Esophagus squamous epithelium (tissue), 4 donors: ENCODE data around the gene PARP6.

Source experiments
- POLR2A ChIP-seq, 4 donors: fragments of 450-650 bp; IDR thresholded peaks; one replicate each; pipeline ENCODE4 v1.6.1; 2017; ENCODE audit warnings: antibody characterized with exemption in 4 of 4, mild to moderate bottlenecking in 4 of 4, moderate library complexity in 3 of 4
- TF ChIP-seq, protein P1 (sequence below), 6 experiments: fragments of 450-650 bp in 4 of 6; fragments of 200-600 bp in 2 of 6; sonication (generic) in 2 of 6; IDR thresholded peaks; one replicate each; pipeline ENCODE4 v1.5.1; 2016 to 2019; ENCODE audit warnings: antibody characterized with exemption in 6 of 6, mild to moderate bottlenecking in 4 of 6, moderate library complexity in 4 of 6

DNA sequence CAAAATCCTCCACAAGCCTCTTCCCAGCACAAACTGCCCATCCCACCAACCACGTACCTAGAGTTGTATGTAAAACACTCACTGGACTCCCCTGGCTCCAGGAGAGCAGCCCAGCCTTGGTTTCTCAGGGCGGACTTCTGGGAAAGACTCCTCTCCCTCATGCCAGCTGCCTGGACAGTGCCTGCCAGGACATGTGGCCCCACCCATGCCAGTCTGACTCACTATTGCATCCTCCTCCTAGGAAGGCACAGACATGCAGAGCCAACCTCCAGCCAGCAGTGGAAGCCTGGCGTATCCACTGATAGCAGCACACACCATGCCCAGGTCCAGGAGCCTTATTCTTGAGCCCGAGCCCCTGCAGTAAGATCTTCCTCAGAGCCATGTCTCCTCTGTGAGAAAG, 50.0 kb downstream of the PARP6 start:
- TF ChIP-seq, protein P1, sequence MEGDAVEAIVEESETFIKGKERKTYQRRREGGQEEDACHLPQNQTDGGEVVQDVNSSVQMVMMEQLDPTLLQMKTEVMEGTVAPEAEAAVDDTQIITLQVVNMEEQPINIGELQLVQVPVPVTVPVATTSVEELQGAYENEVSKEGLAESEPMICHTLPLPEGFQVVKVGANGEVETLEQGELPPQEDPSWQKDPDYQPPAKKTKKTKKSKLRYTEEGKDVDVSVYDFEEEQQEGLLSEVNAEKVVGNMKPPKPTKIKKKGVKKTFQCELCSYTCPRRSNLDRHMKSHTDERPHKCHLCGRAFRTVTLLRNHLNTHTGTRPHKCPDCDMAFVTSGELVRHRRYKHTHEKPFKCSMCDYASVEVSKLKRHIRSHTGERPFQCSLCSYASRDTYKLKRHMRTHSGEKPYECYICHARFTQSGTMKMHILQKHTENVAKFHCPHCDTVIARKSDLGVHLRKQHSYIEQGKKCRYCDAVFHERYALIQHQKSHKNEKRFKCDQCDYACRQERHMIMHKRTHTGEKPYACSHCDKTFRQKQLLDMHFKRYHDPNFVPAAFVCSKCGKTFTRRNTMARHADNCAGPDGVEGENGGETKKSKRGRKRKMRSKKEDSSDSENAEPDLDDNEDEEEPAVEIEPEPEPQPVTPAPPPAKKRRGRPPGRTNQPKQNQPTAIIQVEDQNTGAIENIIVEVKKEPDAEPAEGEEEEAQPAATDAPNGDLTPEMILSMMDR (IDR thresholded peaks at IDR 0.05): peak in 2 of 6 experiments; percentile 23 to 42
- peak in 1 of 4 donors; percentile 37 for TF ChIP-seq POLR2A (IDR thresholded peaks at IDR 0.05)
